Neural cell (in vitro differentiated cells): ENCODE data around the gene KCNK6. TPM values are rescaled to one million over a fixed set of nuclear protein-coding genes. Genes with fewer than 3 reads are reported as not detected.

Experiments used
- H2AFZ ChIP-seq: fragments of 200-600, 300-800 bp; sonication (generic), shearing (Covaris generic); 2 replicates; pipeline ENCODE4 v1.6.0; 2014; ENCODE audit warnings: low read depth, mild to moderate bottlenecking, antibody characterized with exemption, low read length, moderate library complexity
- H3F3A ChIP-seq: fragments of 200-600 bp; shearing (Covaris generic); 2 replicates; pipeline ENCODE4 v1.6.1; 2016; ENCODE audit warnings: mild to moderate bottlenecking, moderate library complexity, mixed read lengths, antibody characterized with exemption, low read length; ENCODE audit not compliant: insufficient read depth, poor library complexity, severe bottlenecking
- H3K27ac ChIP-seq: fragments of 200-600, 300-800 bp; sonication (generic), shearing (Covaris generic); 2 replicates; pipeline ENCODE4 v1.5.1; 2014; ENCODE audit warnings: mild to moderate bottlenecking, low read length, moderate library complexity
- H3K27me3 ChIP-seq: fragments of 300-800, 200-600 bp; sonication (generic), shearing (Covaris generic); 2 replicates; pipeline ENCODE4 v1.6.0; 2014; ENCODE audit warnings: mild to moderate bottlenecking, low read depth, low read length, moderate library complexity; ENCODE audit not compliant: insufficient read depth
- H3K36me3 ChIP-seq: fragments of 300-800, 200-600 bp; sonication (generic), shearing (Covaris generic); 2 replicates; pipeline ENCODE4 v1.5.1; 2014; ENCODE audit warnings: mild to moderate bottlenecking, antibody characterized with exemption, low read length, moderate library complexity; ENCODE audit not compliant: insufficient read depth
- H3K4me2 ChIP-seq: fragments of 300-800, 200-600 bp; sonication (generic), shearing (Covaris generic); 2 replicates; pipeline ENCODE4 v1.6.0; 2014; ENCODE audit warnings: mild to moderate bottlenecking, low read length
- H3K4me3 ChIP-seq: fragments of 300-800, 200-600 bp; sonication (generic), shearing (Covaris generic); 2 replicates; pipeline ENCODE4 v1.5.1; 2014; ENCODE audit warnings: mild to moderate bottlenecking, low read length, moderate library complexity
- H3K79me2 ChIP-seq: fragments of 200-600 bp; shearing (Covaris generic); replicated peaks from 2 replicates; pipeline ENCODE4 v1.6.0; 2014; ENCODE audit warnings: mild to moderate bottlenecking, low read length, moderate library complexity; ENCODE audit not compliant: insufficient read depth
- H3K9ac ChIP-seq: fragments of 300-800, 200-600 bp; sonication (generic), shearing (Covaris generic); 2 replicates; pipeline ENCODE4 v1.6.1; 2016; ENCODE audit warnings: mild to moderate bottlenecking, low read length, mixed read lengths
- H3K9me2 ChIP-seq: fragments of 200-600 bp; shearing (Covaris generic); 2 replicates; pipeline ENCODE4 v1.6.1; 2016; ENCODE audit warnings: mild to moderate bottlenecking, low read length, mixed read lengths; ENCODE audit not compliant: insufficient read depth
- H3K9me3 ChIP-seq: fragments of 200-600, 300-800 bp; sonication (generic), shearing (Covaris generic); 2 replicates; pipeline ENCODE4 v1.6.1; 2016; ENCODE audit warnings: mild to moderate bottlenecking, mixed run types, low read length, moderate library complexity, mixed read lengths
- H4K20me1 ChIP-seq: fragments of 200-600 bp; shearing (Covaris generic); 2 replicates; pipeline ENCODE4 v1.6.1; 2016; ENCODE audit warnings: mild to moderate bottlenecking, mixed run types; ENCODE audit not compliant: insufficient read depth
- EP300 ChIP-seq: fragments of 450-650 bp; conservative IDR thresholded peaks from 2 replicates; pipeline ENCODE4 v1.6.1; 2014; ENCODE audit warnings: antibody characterized with exemption, mild to moderate bottlenecking, moderate library complexity; ENCODE audit not compliant: poor library complexity, severe bottlenecking
- EZH2 ChIP-seq: fragments of 200-600, 300-800 bp; shearing (Covaris generic), sonication (generic); IDR thresholded peaks from 2 replicates; pipeline ENCODE4 v1.6.1; 2014; ENCODE audit warnings: antibody characterized with exemption, low read length, borderline replicate concordance, mild to moderate bottlenecking; ENCODE audit not compliant: insufficient read depth, poor library complexity, severe bottlenecking
- MXI1 ChIP-seq: fragments of 450-650 bp; conservative IDR thresholded peaks from 2 replicates; pipeline ENCODE4 v1.6.1; 2014; ENCODE audit warnings: antibody characterized with exemption, mild to moderate bottlenecking; ENCODE audit not compliant: poor library complexity, severe bottlenecking
- POLR2AphosphoS5 ChIP-seq: IDR thresholded peaks from 2 replicates; pipeline ENCODE4 v1.6.1; 2012
- RAD21 ChIP-seq: fragments of 450-650 bp; conservative IDR thresholded peaks from 2 replicates; pipeline ENCODE4 v1.6.1; 2014; ENCODE audit warnings: antibody characterized with exemption, mild to moderate bottlenecking, moderate library complexity
- SMC3 ChIP-seq: fragments of 450-650 bp; conservative IDR thresholded peaks from 2 replicates; pipeline ENCODE4 v1.6.1; 2014; ENCODE audit warnings: antibody characterized with exemption, mild to moderate bottlenecking, moderate library complexity; ENCODE audit not compliant: poor library complexity
- TAF1 ChIP-seq: IDR thresholded peaks from 2 replicates; pipeline ENCODE4 v1.6.1; 2012; ENCODE audit warnings: low read depth
- polyA plus RNA-seq: library from polyadenylated mRNA; depleted of rRNA; stranded (reverse); fragments of >200 nt; gene quantifications from 2 replicates; pipeline ENCODE4 v1.2.3, GENCODE V29; 2014
- TF ChIP-seq, protein P1 (sequence below): IDR thresholded peaks from 2 replicates; pipeline ENCODE4 v1.6.1; 2012; ENCODE audit warnings: borderline replicate concordance

The KCNK6 gene
- polyA plus RNA-seq, 1 donor from 2014 or later, result not detected

DNA sequence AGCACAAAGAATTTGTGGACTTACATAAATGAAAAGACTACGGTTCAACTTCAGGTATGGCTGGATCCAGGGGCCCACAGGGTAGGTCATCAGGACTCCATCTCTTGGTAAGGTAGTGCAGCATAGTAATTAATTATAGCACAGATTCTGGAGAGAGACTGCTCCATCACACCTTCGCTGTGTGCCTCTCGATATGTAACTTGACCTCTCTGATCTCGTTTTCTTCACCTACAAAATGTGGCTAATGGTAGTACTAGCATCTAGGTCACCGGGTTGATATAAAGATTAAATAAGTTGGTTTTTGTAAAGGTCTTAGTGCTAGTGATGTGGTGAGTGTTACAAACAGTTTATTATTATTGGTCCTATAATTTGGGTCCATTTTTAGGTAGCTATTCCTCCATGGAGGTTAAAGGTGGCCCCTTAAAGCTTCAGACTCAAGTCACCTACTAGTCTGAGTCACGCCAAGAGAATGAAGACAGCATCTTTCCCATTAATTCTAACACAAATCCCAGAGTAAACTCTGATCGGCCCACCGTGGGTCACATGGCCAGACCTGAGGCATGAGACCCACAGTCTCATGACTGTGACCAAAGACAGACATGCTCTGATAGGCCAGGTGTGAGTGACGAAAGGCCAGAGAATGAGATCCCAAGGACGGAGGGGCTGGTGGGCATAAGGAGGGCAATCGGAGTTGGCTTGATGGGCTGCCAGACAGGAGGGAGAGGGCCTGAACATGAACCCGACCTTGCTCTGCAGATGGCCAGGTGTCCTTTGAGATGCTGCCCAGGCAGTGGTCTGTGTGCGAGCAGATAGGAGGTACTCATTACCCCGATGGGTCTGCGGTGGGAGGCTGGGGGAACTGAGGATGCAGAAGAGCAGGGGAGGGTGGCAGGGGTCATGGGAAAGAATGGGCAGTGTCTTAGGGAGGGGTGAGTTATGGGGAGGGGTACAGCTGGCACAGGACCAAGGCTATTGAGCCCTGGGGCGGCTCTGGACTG, 36.4 kb downstream of the KCNK6 start:
- no peak for TF ChIP-seq EZH2
- TF ChIP-seq RAD21, result no peak
- TF ChIP-seq SMC3, result no peak
- TF ChIP-seq, protein P1, sequence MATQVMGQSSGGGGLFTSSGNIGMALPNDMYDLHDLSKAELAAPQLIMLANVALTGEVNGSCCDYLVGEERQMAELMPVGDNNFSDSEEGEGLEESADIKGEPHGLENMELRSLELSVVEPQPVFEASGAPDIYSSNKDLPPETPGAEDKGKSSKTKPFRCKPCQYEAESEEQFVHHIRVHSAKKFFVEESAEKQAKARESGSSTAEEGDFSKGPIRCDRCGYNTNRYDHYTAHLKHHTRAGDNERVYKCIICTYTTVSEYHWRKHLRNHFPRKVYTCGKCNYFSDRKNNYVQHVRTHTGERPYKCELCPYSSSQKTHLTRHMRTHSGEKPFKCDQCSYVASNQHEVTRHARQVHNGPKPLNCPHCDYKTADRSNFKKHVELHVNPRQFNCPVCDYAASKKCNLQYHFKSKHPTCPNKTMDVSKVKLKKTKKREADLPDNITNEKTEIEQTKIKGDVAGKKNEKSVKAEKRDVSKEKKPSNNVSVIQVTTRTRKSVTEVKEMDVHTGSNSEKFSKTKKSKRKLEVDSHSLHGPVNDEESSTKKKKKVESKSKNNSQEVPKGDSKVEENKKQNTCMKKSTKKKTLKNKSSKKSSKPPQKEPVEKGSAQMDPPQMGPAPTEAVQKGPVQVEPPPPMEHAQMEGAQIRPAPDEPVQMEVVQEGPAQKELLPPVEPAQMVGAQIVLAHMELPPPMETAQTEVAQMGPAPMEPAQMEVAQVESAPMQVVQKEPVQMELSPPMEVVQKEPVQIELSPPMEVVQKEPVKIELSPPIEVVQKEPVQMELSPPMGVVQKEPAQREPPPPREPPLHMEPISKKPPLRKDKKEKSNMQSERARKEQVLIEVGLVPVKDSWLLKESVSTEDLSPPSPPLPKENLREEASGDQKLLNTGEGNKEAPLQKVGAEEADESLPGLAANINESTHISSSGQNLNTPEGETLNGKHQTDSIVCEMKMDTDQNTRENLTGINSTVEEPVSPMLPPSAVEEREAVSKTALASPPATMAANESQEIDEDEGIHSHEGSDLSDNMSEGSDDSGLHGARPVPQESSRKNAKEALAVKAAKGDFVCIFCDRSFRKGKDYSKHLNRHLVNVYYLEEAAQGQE, result no peak
- no peak for TF ChIP-seq TAF1
- TF ChIP-seq EP300, result no peak
- no peak overlapping the region for H3K4me3 ChIP-seq
- H2AFZ ChIP-seq, result no peak overlapping the region
- peaks cover 6% of the 10 kb centered on the region for H3K27me3 ChIP-seq
- no peak overlapping the region for H3K27ac ChIP-seq
- no peak overlapping the region for H3K4me2 ChIP-seq
- no peaks in the 10 kb centered on the region for H4K20me1 ChIP-seq
- no peaks in the 10 kb centered on the region for H3K9me2 ChIP-seq
- no peaks in the 10 kb centered on the region for H3K9me3 ChIP-seq
- no peak overlapping the region for H3K9ac ChIP-seq
- H3K79me2 ChIP-seq, result no peaks in the 10 kb centered on the region
- no peaks in the 10 kb centered on the region for H3K36me3 ChIP-seq
- no peaks in the 10 kb centered on the region for H3F3A ChIP-seq

DNA sequence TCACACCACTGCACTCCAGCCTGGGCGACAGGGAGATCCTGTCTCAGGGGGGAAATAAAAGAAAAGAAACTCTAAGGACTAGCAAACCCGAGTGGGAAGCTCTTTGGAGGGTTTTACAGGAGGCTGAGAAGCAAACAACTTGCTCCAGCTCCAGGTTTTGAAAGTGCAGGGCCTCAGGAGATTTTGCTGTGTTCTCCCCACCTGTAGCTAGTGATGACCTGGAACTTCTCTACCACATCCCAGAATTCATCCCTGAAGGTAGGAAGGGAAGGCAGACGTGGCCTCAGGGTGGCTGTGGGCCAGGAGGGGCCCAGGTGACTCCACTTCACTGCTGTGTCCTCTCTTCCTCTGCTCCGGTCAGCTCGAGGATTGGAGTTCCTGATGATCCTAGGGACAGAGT, 38.4 kb downstream of the KCNK6 start:
- H3K27ac ChIP-seq, result no peak overlapping the region
- H2AFZ ChIP-seq, result no peak overlapping the region
- no peaks in the 10 kb centered on the region for H4K20me1 ChIP-seq
- no peaks in the 10 kb centered on the region for H3K9me3 ChIP-seq
- no peak overlapping the region for H3K4me2 ChIP-seq
- no peaks in the 10 kb centered on the region for H3K36me3 ChIP-seq
- no peak overlapping the region for H3K4me3 ChIP-seq
- peaks cover 23% of the 10 kb centered on the region for H3K27me3 ChIP-seq
- H3K9me2 ChIP-seq, result no peaks in the 10 kb centered on the region
- no peaks in the 10 kb centered on the region for H3K79me2 ChIP-seq
- no peak for TF ChIP-seq MXI1
- TF ChIP-seq TAF1, result no peak
- TF ChIP-seq EZH2, result no peak
- TF ChIP-seq SMC3, result no peak
- no peak overlapping the region for H3K9ac ChIP-seq
- H3F3A ChIP-seq, result no peaks in the 10 kb centered on the region

GRCh38 chr19:38359242-38360021, 39.8 kb downstream of the KCNK6 start:
- no peaks in the 10 kb centered on the region for H3K36me3 ChIP-seq
- peaks cover 23% of the 10 kb centered on the region for H3K27me3 ChIP-seq
- no peak overlapping the region for H3K9ac ChIP-seq
- no peak overlapping the region for H3K4me2 ChIP-seq
- H3K4me3 ChIP-seq, result no peak overlapping the region
- H2AFZ ChIP-seq, result no peak overlapping the region
- H3K79me2 ChIP-seq, result no peaks in the 10 kb centered on the region
- H3K27ac ChIP-seq, result no peak overlapping the region
- no peaks in the 10 kb centered on the region for H3F3A ChIP-seq
- H4K20me1 ChIP-seq, result no peaks in the 10 kb centered on the region
- H3K9me2 ChIP-seq, result no peaks in the 10 kb centered on the region
- no peaks in the 10 kb centered on the region for H3K9me3 ChIP-seq
- TF ChIP-seq EZH2 (no peak), RAD21 (no peak), POLR2AphosphoS5 (no peak)
